Right atrium auricular region (tissue), 2 donors: ENCODE data around the gene BCL10. TPM values are rescaled to one million over a fixed set of nuclear protein-coding genes. Genes with fewer than 3 reads are reported as not detected.
A peak's percentile ranks its signal among the peaks of the same experiment; 100 is the strongest.

ENCODE experiments used
- DNase-seq: peaks from one replicate; pipeline ENCODE4 v3.0.0-alpha.2; 2019; ENCODE audit warnings: low spot score
- H3K27ac ChIP-seq, 2 donors: fragments of 200-600 bp; sonication (generic); 1 replicate in 1 of 2; 2 replicates in 1 of 2; pipeline ENCODE4 v1.5.1; 2016 to 2019
- H3K27me3 ChIP-seq, 2 donors: fragments of 200-600 bp; sonication (generic); one replicate each; pipeline versions ENCODE4 v1.5.1 to v1.6.0; 2017 to 2019
- H3K36me3 ChIP-seq: fragments of 200-600 bp; sonication (generic); one replicate; pipeline ENCODE4 v1.5.1; 2016
- H3K4me1 ChIP-seq, 2 donors: fragments of 200-600 bp; sonication (generic); one replicate each; pipeline versions ENCODE4 v1.5.1 to v1.6.0; 2017 to 2019
- H3K4me3 ChIP-seq, 2 donors: fragments of 200-600 bp; sonication (generic); 1 replicate in 1 of 2; 2 replicates in 1 of 2; pipeline ENCODE4 v1.5.1; 2017 to 2019; ENCODE audit warnings: mild to moderate bottlenecking in 1 of 2, moderate library complexity in 1 of 2
- H3K9me3 ChIP-seq, 2 donors: fragments of 200-600 bp; sonication (generic); one replicate each; pipeline ENCODE4 v1.5.1; 2019
- total RNA-seq, 2 donors: library from RNA; depleted of rRNA; stranded (reverse); fragments of >200 nt; gene quantifications; one replicate each; pipeline ENCODE4 v1.1.0, GENCODE V29; 2016
- TF ChIP-seq, protein P1 (sequence below), 2 donors: fragments of 200-600 bp; sonication (generic); IDR thresholded peaks; one replicate each; pipeline ENCODE4 v1.5.1; 2019; ENCODE audit warnings: antibody characterized with exemption in 2 of 2

BCL10 gene
- total RNA-seq, 2 donors from 2014 or later, result 7.5 to 8.0 TPM

- Histone ChIP-seq H3K9me3 (no peaks in the 10 kb centered on the region), H3K36me3 (no peaks in the 10 kb centered on the region), H3K27ac (no peak overlapping the region), H3K27me3 (no peaks in the 10 kb centered on the region), H3K4me3 (no peak overlapping the region), H3K4me1 (peaks cover 0 to 12% of the 10 kb centered on the region in 2 donors)
- TF ChIP-seq, protein P1, sequence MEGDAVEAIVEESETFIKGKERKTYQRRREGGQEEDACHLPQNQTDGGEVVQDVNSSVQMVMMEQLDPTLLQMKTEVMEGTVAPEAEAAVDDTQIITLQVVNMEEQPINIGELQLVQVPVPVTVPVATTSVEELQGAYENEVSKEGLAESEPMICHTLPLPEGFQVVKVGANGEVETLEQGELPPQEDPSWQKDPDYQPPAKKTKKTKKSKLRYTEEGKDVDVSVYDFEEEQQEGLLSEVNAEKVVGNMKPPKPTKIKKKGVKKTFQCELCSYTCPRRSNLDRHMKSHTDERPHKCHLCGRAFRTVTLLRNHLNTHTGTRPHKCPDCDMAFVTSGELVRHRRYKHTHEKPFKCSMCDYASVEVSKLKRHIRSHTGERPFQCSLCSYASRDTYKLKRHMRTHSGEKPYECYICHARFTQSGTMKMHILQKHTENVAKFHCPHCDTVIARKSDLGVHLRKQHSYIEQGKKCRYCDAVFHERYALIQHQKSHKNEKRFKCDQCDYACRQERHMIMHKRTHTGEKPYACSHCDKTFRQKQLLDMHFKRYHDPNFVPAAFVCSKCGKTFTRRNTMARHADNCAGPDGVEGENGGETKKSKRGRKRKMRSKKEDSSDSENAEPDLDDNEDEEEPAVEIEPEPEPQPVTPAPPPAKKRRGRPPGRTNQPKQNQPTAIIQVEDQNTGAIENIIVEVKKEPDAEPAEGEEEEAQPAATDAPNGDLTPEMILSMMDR (IDR thresholded peaks at IDR 0.05), result peak; percentile 98 to 100
- peak; percentile 91 for DNase-seq
Observed at GRCh38 chr1:85307987-85308832, 31.8 kb upstream of the BCL10 start.

- H3K36me3 ChIP-seq, result no peaks in the 10 kb centered on the region
- H3K27ac ChIP-seq, result no peak overlapping the region
- H3K4me3 ChIP-seq, result no peak overlapping the region
- no peaks in the 10 kb centered on the region for H3K27me3 ChIP-seq
- TF ChIP-seq, protein P1 (IDR thresholded peaks at IDR 0.05), result no peak
- DNase-seq, result no peak
- peaks cover 0 to 3% of the 10 kb centered on the region in 2 donors for H3K4me1 ChIP-seq
- H3K9me3 ChIP-seq, result no peaks in the 10 kb centered on the region
Observed at GRCh38 chr1:85306236-85306635, 29.8 kb upstream of the BCL10 start.

GRCh38 chr1:85303440-85304162 is 27.2 kb upstream of the BCL10 start:
- no peak overlapping the region for H3K27ac ChIP-seq
- H3K4me3 ChIP-seq, result no peak overlapping the region
- H3K27me3 ChIP-seq, result no peaks in the 10 kb centered on the region
- no peaks in the 10 kb centered on the region for H3K36me3 ChIP-seq
- H3K4me1 ChIP-seq, result peaks cover 0 to 3% of the 10 kb centered on the region in 2 donors
- no peaks in the 10 kb centered on the region for H3K9me3 ChIP-seq
- DNase-seq, result no peak
- TF ChIP-seq, protein P1 (IDR thresholded peaks at IDR 0.05), result no peak

- Histone ChIP-seq H3K36me3 (no peaks in the 10 kb centered on the region), H3K9me3 (no peaks in the 10 kb centered on the region), H3K27me3 (no peaks in the 10 kb centered on the region), H3K27ac (no peak overlapping the region), H3K4me1 (peaks cover 0 to 9% of the 10 kb centered on the region in 2 donors), H3K4me3 (no peak overlapping the region)
- TF ChIP-seq, protein P1 (IDR thresholded peaks at IDR 0.05), result no peak
- DNase-seq, result no peak
Observed at GRCh38 chr1:85300140-85300539, 23.7 kb upstream of the BCL10 start.

DNA sequence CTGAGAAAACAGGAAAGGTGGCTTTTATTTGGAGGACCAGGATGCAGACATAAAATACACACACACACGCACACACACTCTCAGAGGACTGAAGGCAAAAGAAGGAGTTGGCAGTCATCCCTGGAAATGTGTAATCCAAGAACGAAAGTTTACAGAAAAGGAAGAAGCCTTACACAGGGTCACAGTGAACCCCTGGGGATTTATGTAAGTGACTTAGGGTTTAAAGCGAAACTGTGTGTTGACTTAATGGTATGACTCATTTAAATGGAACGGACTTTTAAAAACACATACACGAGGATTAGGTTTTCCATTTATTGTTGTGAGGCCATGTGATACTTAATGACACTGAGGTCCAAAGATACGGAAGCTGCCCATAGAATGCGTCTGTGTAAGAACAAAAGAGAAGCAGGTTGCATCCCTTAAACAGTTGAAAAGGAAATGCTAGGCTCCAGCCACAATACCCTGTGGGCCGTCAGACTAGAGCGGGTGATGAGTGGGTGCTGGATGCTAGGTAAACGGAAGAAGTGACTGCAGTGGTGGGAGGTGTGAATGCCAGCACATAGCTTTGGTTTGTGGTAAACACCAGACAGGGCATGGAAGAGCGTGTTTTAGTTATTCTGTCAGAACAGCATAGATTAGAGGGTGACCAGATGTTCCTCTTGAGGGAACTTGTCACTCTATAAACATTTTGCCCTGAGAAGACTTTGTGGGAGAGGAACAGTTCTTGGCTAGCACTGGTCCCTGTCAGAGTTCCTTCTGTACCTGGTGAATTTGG is 21.6 kb upstream of the BCL10 start:
- Histone ChIP-seq H3K4me3 (peak overlapping the region in 1 of 2 donors; percentile 5), H3K36me3 (no peaks in the 10 kb centered on the region), H3K27ac (peak overlapping the region; percentile 68), H3K4me1 (peaks cover 0 to 9% of the 10 kb centered on the region in 2 donors), H3K9me3 (no peaks in the 10 kb centered on the region), H3K27me3 (no peaks in the 10 kb centered on the region)
- DNase-seq, result no peak
- TF ChIP-seq, protein P1 (IDR thresholded peaks at IDR 0.05), result no peak
